ENCODE measurements around the gene SNX32.

DNA sequence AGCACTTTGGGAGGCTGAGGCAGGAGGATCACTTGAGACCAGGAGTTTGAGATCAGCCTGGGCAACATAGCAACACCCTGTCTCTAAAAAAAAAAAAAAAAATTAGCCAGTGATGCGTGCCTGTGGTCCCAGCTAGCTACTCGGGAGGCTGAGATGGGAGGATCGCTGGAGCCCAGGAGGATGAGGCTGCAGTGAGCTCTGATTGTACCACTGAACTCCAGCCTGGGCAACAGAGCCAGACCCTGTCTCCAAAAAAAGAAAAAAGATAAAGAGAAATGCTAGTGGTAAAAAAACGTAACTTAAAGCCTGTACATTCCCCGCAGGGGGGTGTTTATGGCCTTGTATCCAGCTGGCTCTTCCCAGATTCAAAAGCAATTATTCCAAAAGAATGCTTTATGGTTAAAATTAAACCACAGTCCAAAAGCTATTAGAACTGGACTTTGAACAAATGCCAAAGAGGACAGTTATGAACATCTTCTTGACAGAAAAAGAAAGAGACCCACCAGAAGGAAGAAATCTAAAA, 16.4 kb upstream of the SNX32 start:
- TF ChIP-seq ATF2 (tag by site-specific recombination; IDR thresholded peaks at IDR 0.05; ENCODE audit: low read depth) (no peak), IKZF3 (tag by site-specific recombination; IDR thresholded peaks at IDR 0.05) (no peak), ZNF274 (IDR thresholded peaks at IDR 0.05; ENCODE audit: low read length) (no peak), ZNF274 (tag by site-specific recombination; IDR thresholded peaks at IDR 0.05; ENCODE audit: borderline replicate concordance) (no peak), WT1 (tag by site-specific recombination; IDR thresholded peaks at IDR 0.05) (no peak), TCF7L2 (IDR thresholded peaks at IDR 0.05; ENCODE audit: borderline replicate concordance, low read depth, low read length) (no peak), ZNF747 (tag by site-specific recombination; IDR thresholded peaks at IDR 0.05) (no peak), CTCF (tag by site-specific recombination; IDR thresholded peaks at IDR 0.05) (no peak), ZNF624 (tag by site-specific recombination; IDR thresholded peaks at IDR 0.05) (no peak), REST (tag by site-specific recombination; IDR thresholded peaks at IDR 0.05) (no peak), ZBTB8A (tag by site-specific recombination; IDR thresholded peaks at IDR 0.05) (no peak), ZBTB1 (tag by site-specific recombination; IDR thresholded peaks at IDR 0.05) (no peak)

All from HEK293 (cell line).